ENCODE measurements around the gene RUFY1. TPM values are rescaled to one million over a fixed set of nuclear protein-coding genes. Genes with fewer than 3 reads are reported as not detected.

RUFY1 gene
- total RNA-seq, 1 donor from 2014 or later, result 56.5 TPM

DNA sequence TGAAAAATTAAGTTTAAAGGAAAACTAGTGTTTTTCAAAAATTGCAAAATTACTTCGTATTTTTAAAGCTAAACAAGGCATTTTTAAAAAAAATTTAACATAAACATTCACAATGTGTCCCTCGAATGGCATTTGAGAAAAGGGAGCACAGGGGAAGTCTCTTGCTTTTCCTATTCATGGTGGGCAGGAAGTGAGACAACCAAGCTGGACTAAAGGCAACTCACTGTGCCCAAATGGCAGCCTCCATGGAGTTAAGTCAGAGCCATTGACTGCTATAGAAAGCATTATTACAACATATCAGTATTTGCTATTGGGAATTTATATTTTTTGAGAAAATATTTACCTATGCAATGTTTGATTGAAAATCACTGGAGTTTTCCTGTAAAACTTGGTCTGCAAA, 64.8 kb downstream of the RUFY1 start:
- DNase-seq (ENCODE audit: low read depth), result no peak
- Histone ChIP-seq H3K36me3 (ENCODE audit: control insufficient read depth, insufficient read depth, low read length) (peaks cover 3% of the 10 kb centered on the region), H3K4me3 (ENCODE audit: low read depth, low read length) (no peak overlapping the region), H3K27me3 (ENCODE audit: control insufficient read depth, insufficient read depth, low read length) (no peaks in the 10 kb centered on the region)
- TF ChIP-seq, protein P1, sequence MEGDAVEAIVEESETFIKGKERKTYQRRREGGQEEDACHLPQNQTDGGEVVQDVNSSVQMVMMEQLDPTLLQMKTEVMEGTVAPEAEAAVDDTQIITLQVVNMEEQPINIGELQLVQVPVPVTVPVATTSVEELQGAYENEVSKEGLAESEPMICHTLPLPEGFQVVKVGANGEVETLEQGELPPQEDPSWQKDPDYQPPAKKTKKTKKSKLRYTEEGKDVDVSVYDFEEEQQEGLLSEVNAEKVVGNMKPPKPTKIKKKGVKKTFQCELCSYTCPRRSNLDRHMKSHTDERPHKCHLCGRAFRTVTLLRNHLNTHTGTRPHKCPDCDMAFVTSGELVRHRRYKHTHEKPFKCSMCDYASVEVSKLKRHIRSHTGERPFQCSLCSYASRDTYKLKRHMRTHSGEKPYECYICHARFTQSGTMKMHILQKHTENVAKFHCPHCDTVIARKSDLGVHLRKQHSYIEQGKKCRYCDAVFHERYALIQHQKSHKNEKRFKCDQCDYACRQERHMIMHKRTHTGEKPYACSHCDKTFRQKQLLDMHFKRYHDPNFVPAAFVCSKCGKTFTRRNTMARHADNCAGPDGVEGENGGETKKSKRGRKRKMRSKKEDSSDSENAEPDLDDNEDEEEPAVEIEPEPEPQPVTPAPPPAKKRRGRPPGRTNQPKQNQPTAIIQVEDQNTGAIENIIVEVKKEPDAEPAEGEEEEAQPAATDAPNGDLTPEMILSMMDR (IDR thresholded peaks at IDR 0.05; ENCODE audit: insufficient read depth, low read length, poor library complexity, severe bottlenecking), result no peak

GRCh38 chr5:179616002-179616594, 65.7 kb downstream of the RUFY1 start:
- no peak for DNase-seq (ENCODE audit: low read depth)
- Histone ChIP-seq H3K36me3 (ENCODE audit: control insufficient read depth, insufficient read depth, low read length) (peaks cover 4% of the 10 kb centered on the region), H3K27me3 (ENCODE audit: control insufficient read depth, insufficient read depth, low read length) (no peaks in the 10 kb centered on the region), H3K4me3 (ENCODE audit: low read depth, low read length) (no peak overlapping the region)
- TF ChIP-seq, protein P1 (IDR thresholded peaks at IDR 0.05; ENCODE audit: insufficient read depth, low read length, poor library complexity, severe bottlenecking), result no peak

DNA sequence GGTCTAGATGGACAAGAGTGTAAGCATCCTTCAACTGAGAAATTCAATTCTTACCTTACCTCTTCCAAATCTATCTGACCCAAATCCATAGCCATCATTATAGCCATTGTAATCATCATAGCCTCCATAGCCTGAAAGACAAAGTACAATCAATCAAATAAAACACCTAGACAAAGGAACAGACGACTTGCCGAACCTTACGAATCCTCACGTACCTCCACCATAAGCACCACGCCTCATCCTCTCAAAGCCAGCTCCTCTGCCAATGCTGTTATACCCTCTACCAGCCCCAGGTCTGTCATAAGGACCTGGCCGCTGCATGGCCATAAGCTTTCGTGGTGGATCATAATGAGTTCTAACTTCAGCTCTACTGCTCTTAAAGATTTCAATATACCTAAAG, 67.6 kb downstream of the RUFY1 start:
- H3K36me3 ChIP-seq (ENCODE audit: control insufficient read depth, insufficient read depth, low read length), result peaks cover 4% of the 10 kb centered on the region

DNA sequence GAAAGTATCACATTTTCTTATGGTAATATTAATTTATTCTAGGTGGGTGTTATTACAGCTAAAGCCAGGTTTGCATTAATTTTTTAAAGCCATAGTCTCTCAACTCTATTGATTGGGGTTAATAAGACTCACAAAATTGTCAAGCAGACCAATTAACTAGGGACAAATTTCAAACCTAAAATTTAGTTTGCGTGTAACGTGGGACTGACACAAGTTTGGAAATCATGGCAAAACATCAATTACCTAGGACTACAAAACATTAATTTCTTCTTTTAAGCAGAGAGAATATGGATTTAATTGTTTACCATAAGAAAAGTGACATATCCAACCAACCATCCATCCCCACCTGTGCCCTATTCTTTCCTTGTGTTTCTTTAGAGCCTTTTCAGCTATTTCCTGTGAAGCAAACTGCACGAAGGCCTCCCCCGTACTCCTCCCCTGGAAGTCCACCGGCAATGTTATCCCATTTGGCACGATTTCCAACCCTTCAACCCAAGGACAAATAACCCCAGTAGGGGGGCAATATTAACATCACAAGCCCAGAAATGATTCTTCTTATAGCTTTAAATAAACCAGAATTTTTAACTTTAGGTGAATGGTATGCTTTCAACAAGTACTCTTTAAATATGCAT, 68.7 kb downstream of the RUFY1 start:
- Histone ChIP-seq H3K4me3 (ENCODE audit: low read depth, low read length) (peak overlapping the region; percentile 65), H3K27me3 (ENCODE audit: control insufficient read depth, insufficient read depth, low read length) (no peaks in the 10 kb centered on the region), H3K36me3 (ENCODE audit: control insufficient read depth, insufficient read depth, low read length) (peaks cover 3% of the 10 kb centered on the region)
- TF ChIP-seq, protein P1 (IDR thresholded peaks at IDR 0.05; ENCODE audit: insufficient read depth, low read length, poor library complexity, severe bottlenecking), result no peak
- DNase-seq (ENCODE audit: low read depth), result no peak

More for the DNA sequence above, 67.6 kb downstream of the RUFY1 start:
- Histone ChIP-seq H3K4me3 (ENCODE audit: low read depth, low read length) (no peak overlapping the region), H3K27me3 (ENCODE audit: control insufficient read depth, insufficient read depth, low read length) (no peaks in the 10 kb centered on the region)
- no peak for DNase-seq (ENCODE audit: low read depth)
- TF ChIP-seq, protein P1 (IDR thresholded peaks at IDR 0.05; ENCODE audit: insufficient read depth, low read length, poor library complexity, severe bottlenecking), result no peak

DNA sequence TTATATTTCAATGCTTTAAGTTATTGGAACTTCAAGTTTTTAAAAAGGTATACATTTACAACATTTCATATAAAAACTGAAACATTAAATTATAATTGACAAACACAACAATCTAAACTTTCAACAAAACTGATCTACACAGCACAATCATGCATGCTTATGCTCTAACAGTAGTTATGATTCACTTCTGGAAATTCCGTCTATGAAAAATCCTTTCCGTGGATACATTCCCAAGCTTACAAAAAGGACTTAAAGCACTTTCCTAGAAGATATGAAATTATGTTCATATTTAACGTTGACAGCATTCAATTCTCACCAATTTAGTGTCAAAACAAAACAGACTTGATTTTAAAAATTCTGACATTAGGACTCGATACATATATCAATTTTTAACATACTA, 69.4 kb downstream of the RUFY1 start:
- Histone ChIP-seq H3K4me3 (ENCODE audit: low read depth, low read length) (peak overlapping the region; percentile 65), H3K27me3 (ENCODE audit: control insufficient read depth, insufficient read depth, low read length) (no peaks in the 10 kb centered on the region), H3K36me3 (ENCODE audit: control insufficient read depth, insufficient read depth, low read length) (peaks cover 3% of the 10 kb centered on the region)
- DNase-seq (ENCODE audit: low read depth), result no peak
- TF ChIP-seq, protein P1 (IDR thresholded peaks at IDR 0.05; ENCODE audit: insufficient read depth, low read length, poor library complexity, severe bottlenecking), result no peak

DNA sequence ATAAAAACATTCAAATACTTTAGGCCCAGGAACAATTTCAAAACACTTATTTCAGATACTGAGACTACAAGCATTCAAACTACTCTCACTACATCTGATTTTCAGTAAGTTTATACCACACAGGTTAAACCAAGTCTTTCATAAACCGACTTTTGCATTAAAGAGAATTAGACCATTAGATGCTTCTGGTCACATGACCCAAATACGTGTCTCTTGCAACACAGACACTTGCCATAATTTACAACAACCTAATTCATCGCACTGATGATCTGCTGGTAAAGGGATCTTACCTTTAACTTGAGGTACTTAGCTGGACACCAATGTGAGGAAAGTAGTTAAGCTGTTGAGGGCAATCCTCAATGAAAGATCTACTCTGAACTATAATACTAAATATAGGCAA, 69.9 kb downstream of the RUFY1 start:
- H3K36me3 ChIP-seq (ENCODE audit: control insufficient read depth, insufficient read depth, low read length), result peaks cover 3% of the 10 kb centered on the region
- DNase-seq (ENCODE audit: low read depth), result no peak
- no peaks in the 10 kb centered on the region for H3K27me3 ChIP-seq (ENCODE audit: control insufficient read depth, insufficient read depth, low read length)
- H3K4me3 ChIP-seq (ENCODE audit: low read depth, low read length), result peak overlapping the region; percentile 65
- TF ChIP-seq, protein P1 (IDR thresholded peaks at IDR 0.05; ENCODE audit: insufficient read depth, low read length, poor library complexity, severe bottlenecking), result no peak
